HG03060 (cell line): Measurements from ENCODE around the gene NBPF3.
"Not testable (repeated sequence)": the region's sequence is repeated elsewhere in the genome, so short reads cannot be mapped to it uniquely, and the experiment has no call there.

Experiments
- ATAC-seq: cut with Tn5 transposase; IDR thresholded peaks from one replicate; pipeline ENCODE4 v1.9.1; 2021; ENCODE audit warnings: low read depth, moderate number of reproducible peaks; ENCODE audit not compliant: unreplicated experiment

The NBPF3 gene

GRCh38 chr1:21517161-21517589 lies 77.2 kb downstream of the NBPF3 start:
- no peak for ATAC-seq

- ATAC-seq: no peak
Measured at GRCh38 chr1:21517660-21518480, 77.9 kb downstream of the NBPF3 start.

DNA sequence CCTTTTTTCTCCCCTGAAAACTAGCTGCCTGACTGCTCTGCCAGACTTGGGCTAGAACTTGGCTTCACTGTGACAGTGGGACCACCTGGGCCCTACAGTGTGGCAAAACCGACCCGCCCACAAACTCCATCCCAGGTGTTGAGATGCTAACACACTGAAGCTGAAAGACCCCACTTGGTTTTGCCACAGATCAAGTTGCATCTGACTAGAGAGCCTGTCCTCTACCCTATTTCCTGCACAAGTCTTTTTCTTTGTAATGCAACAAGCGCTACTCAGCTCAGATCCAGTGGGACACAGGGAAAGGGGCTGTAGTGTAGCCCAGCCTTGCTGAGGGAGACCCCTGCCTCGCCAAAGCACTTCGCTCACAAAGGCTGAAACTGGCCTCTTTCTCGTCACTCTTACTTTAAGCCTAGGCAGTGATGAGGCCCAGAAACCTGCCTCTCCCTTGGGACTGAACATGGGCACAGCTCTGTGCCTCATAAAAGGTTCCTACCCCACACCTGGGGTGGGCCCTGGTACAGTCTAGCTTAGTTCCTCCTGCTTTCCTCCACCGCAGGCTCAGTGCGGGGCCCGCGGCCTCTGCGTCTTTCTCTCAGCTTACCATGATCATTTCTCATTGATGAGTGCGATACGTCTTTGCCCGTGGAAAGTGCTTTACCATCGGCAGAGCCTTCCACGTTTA lies 79.0 kb downstream of the NBPF3 start:
- ATAC-seq: no peak

GRCh38 chr1:21519486-21520070 lies 79.6 kb downstream of the NBPF3 start:
- not testable (repeated sequence) for ATAC-seq

- ATAC-seq: no peak
Measured at GRCh38 chr1:21520899-21521716, 81.2 kb downstream of the NBPF3 start.

DNA sequence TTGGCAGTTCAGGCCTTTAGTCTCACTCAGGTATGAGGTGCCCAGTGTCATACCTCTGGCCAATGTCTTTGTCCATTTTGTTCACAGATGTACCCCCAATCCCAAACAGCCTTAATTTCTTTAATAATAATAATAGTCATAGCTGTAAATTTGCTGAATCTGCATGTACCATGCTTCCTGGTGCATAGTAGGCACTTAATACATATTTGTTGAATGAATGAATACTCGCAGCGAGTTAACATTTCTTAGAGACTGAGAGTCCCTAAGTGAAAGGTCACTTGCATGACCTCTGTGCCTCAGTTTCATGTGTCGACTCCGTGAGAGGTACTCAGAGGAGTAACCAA lies 81.8 kb downstream of the NBPF3 start:
- no peak for ATAC-seq

DNA sequence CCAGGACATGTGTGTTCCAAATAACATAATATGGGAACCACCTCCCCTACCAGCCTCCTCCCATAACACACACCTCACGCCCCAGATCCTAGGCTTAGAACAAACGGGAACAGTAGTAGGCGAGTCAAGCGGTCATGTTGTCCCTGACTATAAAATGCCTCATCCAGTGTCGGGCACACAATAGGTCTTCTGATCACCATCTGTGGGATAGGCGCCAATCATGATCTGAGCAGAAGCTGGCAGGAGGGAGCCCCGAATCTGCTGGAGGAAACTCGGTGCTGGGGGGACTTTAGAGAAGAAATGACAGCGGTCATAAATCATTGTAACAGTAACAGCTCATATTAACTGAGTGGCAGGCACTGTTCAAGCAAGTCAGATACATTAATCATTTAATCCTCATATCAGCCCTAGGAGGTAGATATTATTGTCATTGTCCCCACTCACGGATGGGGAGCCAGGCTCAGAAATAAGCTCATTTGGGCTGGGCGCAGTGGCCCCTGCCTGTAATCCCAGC lies 82.6 kb downstream of the NBPF3 start:
- no peak for ATAC-seq

GRCh38 chr1:21523297-21523813 lies 83.4 kb downstream of the NBPF3 start:
- no peak for ATAC-seq

DNA sequence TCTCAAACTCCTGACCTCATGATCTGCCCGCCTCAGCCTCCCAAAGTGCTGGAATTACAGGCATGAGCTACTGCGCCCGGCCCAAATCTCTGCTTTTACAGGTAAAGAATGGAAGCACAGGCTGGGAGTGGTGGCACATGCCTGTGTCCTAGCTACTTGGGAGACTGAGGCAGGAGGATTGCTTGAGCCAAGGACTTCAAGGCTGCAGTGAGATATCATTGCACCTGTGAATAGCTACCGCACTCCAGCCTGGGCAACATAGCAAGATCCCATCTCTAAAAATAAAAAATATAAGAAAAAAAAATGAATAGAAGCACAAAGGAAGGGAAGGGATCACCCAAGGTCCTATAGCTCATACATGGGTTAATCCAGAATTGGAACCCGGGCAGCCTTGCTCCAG lies 84.3 kb downstream of the NBPF3 start:
- ATAC-seq: no peak

DNA sequence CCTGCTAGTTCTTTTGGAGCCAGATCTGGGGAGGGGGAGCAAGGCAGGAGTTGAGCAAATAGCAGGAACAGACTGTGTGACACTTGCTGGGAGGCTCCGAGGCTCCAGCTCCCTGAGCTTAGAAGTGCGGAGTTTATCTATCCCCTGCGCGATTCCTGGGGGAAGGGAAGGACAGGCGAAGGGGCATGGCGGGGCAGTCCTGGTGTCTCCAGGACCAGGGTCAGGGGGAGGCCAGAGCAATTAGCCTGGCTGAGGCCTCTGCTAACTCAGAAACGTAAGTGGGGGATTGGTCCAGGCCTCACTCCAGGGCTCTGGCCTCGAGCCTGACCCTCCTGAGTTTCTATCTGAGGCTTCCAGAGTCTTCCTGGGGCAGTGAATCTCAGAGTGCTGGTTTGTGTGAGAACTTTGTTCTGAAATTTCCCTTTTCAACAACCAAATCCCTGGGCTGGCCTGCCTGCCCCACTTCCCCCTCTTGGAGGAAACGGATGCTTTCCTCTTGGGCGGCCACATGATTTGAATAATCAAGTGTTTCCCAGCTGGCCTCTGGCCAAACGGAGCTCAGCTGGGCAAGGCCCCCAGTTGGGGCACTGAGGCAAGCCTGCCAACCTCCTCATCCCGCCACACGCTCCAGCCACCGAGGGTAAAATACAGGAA lies 84.9 kb downstream of the NBPF3 start:
- no peak for ATAC-seq

GRCh38 chr1:21525340-21525717 lies 85.4 kb downstream of the NBPF3 start:
- no peak for ATAC-seq

GRCh38 chr1:21526441-21526840 lies 86.5 kb downstream of the NBPF3 start:
- ATAC-seq: no peak

- no peak for ATAC-seq
Measured at GRCh38 chr1:21530368-21531016, 90.6 kb downstream of the NBPF3 start.

GRCh38 chr1:21531241-21531640 lies 91.3 kb downstream of the NBPF3 start:
- ATAC-seq: no peak

DNA sequence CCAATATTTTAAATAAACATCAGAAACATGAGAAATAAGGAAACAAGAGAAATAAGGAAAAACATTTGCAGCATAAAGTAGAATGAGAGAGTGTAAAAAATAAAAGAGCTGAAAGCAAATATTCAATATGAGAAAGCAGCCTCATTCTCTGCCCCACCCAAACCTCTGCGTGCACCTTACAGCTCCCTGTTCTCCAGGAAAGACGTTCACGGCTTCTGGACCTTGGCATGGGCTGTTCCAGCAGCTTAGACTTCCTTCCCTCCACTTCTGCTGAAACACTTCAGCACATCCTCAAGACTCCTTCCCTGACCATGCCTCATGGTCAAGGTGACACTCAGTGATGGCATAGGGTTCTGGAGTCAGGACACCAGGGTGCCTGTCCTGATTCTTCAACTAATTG lies 92.6 kb downstream of the NBPF3 start:
- ATAC-seq: no peak

- no peak for ATAC-seq
Measured at GRCh38 chr1:21532992-21533534, 93.1 kb downstream of the NBPF3 start.

DNA sequence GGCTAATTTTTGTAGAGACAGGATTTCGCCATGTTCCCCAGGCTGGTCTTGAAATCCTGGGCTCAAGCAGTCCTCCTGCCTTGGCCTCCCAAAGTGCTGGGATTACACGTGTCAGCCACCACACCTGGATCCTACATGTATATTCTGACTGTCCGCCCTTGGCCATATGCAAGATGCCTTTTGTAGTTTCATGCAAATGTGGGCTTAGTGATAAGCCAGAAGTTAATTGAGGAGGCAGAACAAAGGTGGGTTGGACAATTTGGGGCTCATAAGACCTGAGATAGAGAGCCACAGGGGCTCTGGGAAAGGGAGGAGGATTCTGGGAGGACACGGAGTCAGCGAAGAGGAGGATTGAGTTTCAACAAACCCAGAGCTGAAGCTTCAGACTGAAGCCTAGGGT lies 94.2 kb downstream of the NBPF3 start:
- ATAC-seq: no peak
